ENCODE measurements around the gene PPP4R3A.
"Not testable (repeated sequence)": the region's sequence is repeated elsewhere in the genome, so short reads cannot be mapped to it uniquely, and the experiment has no call there.

The PPP4R3A gene

GRCh38 chr14:91417983-91418386, 92.1 kb downstream of the PPP4R3A start:
- no peaks in the 10 kb centered on the region for H3K9me3 Mint-ChIP-seq
- ATAC-seq (replicated peaks) (peak; percentile 50), DNase-seq (peak; percentile 54 to 71 (median 69))
- H3K36me3 Mint-ChIP-seq (ENCODE audit: insufficient read depth): peaks cover 55% of the 10 kb centered on the region
- no peaks in the 10 kb centered on the region for H3K27me3 Mint-ChIP-seq
- peak overlapping the region; percentile 71 to 93 for H3K27ac Mint-ChIP-seq
- H3K4me3 Mint-ChIP-seq: peak overlapping the region; percentile 78 to 79
- peaks cover 41% of the 10 kb centered on the region in 2 donors for H3K4me1 Mint-ChIP-seq (ENCODE audit: low read depth in 2 of 2)

DNA sequence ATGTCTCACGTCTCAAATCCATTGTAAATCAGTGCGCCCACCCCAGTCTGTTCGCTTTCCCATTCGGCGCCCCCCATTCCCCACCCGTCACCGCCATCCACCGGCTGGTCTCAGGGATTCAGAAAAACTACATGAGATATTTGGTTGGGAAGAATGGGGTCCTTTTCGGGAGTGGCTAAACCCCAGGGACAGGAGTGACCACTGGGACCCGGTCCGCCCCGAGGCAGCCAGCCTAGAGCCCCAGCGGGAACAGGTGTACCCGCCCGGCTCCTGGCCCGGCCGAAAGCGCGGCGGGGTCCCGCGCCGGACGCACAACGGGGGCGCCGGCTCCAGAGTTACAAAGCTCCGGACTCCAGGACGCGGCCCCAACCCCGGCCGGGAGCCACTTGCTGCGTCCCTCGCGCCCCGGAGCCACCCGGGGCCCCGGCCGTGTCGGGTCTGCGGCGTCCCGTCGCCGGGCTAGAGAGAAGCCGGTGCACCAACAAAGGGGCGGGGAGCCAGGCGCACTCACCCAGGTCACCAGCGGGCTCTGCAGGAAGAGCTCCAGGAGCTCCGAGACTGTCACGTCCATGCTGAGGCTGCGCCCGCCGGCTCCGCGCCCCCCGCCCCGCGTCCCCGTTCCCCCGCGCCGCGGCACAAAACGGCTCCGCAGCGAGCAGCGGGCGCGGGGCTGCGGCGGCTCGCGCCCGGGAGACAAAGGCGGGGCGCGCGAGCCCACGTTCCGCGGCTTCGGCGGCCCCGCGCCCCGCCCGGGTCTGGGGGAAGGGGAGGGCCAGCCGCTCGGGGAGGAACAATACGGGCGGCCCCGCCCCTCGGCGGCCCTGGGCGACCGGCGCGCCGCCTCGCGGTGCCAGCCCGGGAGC, 92.8 kb downstream of the PPP4R3A start, which contains the start of gene CCDC88C:
Gene CCDC88C (minus strand): TSS at position 701 of the 863 bp plus-strand sequence. CDS start 130 bp downstream, at position 571.
- Mint-ChIP-seq H3K4me1 (ENCODE audit: low read depth in 2 of 2) (peaks cover 46 to 47% of the 10 kb centered on the region in 2 donors), H3K9me3 (no peaks in the 10 kb centered on the region), H3K36me3 (ENCODE audit: insufficient read depth) (peaks cover 61% of the 10 kb centered on the region), H3K27me3 (no peaks in the 10 kb centered on the region), H3K4me3 (peak within 1 kb of the TSS; percentile 94 to 96), H3K27ac (peak within 1 kb of the TSS; percentile 98)
- ATAC-seq (replicated peaks) (peak; percentile 46), DNase-seq (peak; percentile 71 to 74 (median 71))

GRCh38 chr14:91416744-91417119, 93.4 kb downstream of the PPP4R3A start:
- Mint-ChIP-seq H3K9me3 (no peaks in the 10 kb centered on the region), H3K4me3 (peak overlapping the region; percentile 94 to 96), H3K27ac (peak overlapping the region; percentile 98), H3K4me1 (ENCODE audit: low read depth in 2 of 2) (peaks cover 48 to 49% of the 10 kb centered on the region in 2 donors), H3K36me3 (ENCODE audit: insufficient read depth) (peaks cover 60% of the 10 kb centered on the region), H3K27me3 (no peaks in the 10 kb centered on the region)
- no peak for ATAC-seq (replicated peaks)
- peak in 1 of 3 experiments; percentile 16 for DNase-seq

DNA sequence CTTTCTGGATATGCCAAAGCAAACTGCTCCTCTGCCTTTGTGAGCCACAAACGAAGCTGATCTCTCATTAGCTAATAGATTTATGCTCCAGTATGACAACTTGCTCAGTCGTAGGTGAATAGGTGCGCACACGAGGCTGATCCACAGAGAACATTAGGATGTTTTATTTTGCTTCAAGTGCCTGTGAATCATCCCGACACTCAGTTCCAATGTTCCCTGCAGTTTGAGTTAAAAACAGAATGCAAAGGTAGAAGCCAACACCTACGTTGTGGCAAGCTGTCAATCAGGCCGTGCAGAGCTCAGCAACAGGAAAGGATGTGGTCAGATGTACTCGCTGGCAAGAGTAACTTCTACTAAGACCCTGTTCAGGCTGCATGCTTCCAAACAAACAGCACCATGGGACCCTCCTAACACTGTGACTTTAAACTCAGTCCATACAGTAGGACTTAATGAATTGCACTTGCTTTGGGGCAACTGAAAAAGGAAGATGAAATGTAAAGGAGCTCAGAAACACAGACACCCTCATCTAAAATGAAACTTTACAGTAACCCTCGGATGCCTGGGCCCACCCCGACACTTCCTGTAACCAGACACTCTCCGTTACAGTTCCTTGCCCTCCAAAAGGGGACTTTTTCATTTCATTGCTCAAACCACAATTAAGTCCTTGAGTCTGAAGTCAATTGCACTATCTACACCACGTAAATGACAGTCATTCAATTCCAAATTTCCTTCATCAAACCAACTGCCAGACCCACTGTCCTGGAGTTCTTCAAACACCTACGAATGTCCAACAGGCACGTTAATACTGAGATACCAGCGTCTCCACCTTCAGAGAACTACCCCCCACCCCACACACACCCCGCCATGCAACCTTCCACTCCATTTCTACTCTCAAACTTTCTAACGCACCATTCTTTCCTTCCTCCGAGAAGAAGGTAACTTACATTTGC, 94.0 kb downstream of the PPP4R3A start:
- peaks cover 55 to 56% of the 10 kb centered on the region in 2 donors for H3K4me1 Mint-ChIP-seq (ENCODE audit: low read depth in 2 of 2)
- DNase-seq: peak; percentile 60 to 72 (median 66)
- peak overlapping the region; percentile 98 for H3K27ac Mint-ChIP-seq

DNA sequence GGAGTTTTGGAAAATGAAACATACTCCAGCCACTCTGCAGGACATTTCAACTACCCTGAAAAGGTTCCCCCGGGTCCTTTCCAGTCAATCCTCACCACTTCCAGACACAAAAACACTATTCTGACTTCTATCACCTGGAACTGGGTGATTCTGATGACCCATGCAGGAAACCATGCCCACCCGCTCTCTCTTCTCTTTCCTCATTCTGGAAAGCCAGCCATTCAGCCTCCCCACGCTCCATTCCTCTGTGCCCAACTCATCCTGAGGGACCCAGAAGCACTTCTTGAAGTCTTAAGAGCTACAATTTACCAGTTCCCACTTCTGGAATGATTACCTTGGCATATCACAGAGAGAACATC, 95.7 kb downstream of the PPP4R3A start:
- H3K4me1 Mint-ChIP-seq (ENCODE audit: low read depth in 2 of 2): peaks cover 69 to 71% of the 10 kb centered on the region in 2 donors
- H3K4me3 Mint-ChIP-seq: peak overlapping the region; percentile 94 to 96
- peak overlapping the region; percentile 98 for H3K27ac Mint-ChIP-seq
- ATAC-seq (replicated peaks) (no peak), DNase-seq (no peak)
- H3K27me3 Mint-ChIP-seq: no peaks in the 10 kb centered on the region
- H3K36me3 Mint-ChIP-seq (ENCODE audit: insufficient read depth): peaks cover 82% of the 10 kb centered on the region
- H3K9me3 Mint-ChIP-seq: no peaks in the 10 kb centered on the region

More for the DNA sequence above, 94.0 kb downstream of the PPP4R3A start:
- Mint-ChIP-seq H3K9me3 (no peaks in the 10 kb centered on the region), H3K4me3 (peak overlapping the region; percentile 94 to 96), H3K27me3 (no peaks in the 10 kb centered on the region), H3K36me3 (ENCODE audit: insufficient read depth) (peaks cover 66% of the 10 kb centered on the region)
- peak; percentile 57 for ATAC-seq (replicated peaks)

DNA sequence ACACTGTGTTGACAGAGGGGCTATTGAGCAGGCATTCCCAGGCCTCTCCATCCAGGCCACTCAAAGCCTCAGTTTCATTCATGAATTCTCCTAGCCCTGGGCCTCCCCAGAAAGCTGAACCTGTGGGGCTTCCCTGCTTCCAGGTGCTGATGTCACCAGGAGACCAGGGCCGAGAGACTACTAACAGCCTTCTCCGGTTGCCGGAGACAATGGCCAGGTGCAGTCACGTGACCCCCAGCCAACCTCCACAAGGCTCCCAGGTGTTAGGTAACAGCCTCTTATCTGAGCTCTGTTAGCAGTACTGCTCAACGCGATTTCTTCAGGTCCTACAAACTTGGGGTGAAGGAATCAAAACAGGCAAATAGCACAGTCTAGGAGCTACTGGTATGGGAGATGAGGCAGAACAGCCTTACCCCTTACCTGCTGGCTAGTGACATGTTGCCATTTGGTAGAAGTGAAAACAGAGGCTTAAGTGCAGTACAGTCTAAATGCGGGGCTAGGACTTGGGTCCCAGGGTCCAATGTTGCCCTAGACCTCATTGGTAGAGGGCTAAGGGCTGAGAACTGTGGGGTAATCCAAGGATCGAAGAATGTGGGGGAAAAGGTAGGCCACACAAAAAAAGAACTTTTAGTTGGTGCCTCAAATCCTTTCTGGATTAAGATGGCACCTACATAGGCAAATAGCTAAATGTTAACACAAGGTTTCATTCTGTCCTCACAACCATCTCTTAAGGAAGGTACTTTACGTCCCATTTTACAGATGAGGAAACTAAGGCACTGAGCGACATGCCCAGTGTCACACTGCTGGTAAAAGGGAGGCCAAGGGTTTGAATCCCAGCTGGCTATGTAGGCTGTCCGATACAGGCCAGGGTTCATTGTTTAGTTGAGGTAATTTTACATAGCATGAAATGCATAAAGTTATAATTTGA, 96.3 kb downstream of the PPP4R3A start:
- peak; percentile 44 to 56 (median 55) for DNase-seq

DNA sequence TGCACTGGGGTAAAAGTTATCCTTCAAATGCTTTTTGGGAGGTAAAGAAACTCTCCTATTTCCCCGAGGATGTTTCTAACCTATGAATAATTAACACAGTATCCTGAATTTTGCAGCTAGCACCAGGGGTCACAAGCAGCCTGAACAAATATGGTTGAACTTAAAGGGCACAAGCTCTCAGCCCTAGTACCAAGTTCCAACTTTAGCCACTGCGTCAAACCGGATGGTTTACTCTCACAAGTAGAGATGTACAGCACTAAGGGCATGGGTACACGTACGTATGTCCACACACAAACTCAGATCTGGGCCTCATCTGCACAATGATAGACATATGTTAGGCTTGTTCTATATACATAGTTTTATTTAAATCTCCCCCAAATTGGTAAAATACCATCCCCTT, 97.2 kb downstream of the PPP4R3A start:
- H3K36me3 Mint-ChIP-seq (ENCODE audit: insufficient read depth): peaks cover 86% of the 10 kb centered on the region
- ATAC-seq (replicated peaks) (no peak), DNase-seq (no peak)
- peak overlapping the region; percentile 94 to 96 for H3K4me3 Mint-ChIP-seq
- peak overlapping the region; percentile 98 for H3K27ac Mint-ChIP-seq
- H3K4me1 Mint-ChIP-seq (ENCODE audit: low read depth in 2 of 2): peaks cover 71 to 74% of the 10 kb centered on the region in 2 donors
- no peaks in the 10 kb centered on the region for H3K9me3 Mint-ChIP-seq
- H3K27me3 Mint-ChIP-seq: no peaks in the 10 kb centered on the region

More for the DNA sequence above, 96.3 kb downstream of the PPP4R3A start:
- H3K9me3 Mint-ChIP-seq: no peaks in the 10 kb centered on the region
- H3K4me1 Mint-ChIP-seq (ENCODE audit: low read depth in 2 of 2): peaks cover 64 to 67% of the 10 kb centered on the region in 2 donors
- H3K27me3 Mint-ChIP-seq: no peaks in the 10 kb centered on the region
- peak overlapping the region; percentile 98 for H3K27ac Mint-ChIP-seq
- peak overlapping the region; percentile 94 to 96 for H3K4me3 Mint-ChIP-seq
- ATAC-seq (replicated peaks): peak; percentile 6
- peaks cover 85% of the 10 kb centered on the region for H3K36me3 Mint-ChIP-seq (ENCODE audit: insufficient read depth)

DNA sequence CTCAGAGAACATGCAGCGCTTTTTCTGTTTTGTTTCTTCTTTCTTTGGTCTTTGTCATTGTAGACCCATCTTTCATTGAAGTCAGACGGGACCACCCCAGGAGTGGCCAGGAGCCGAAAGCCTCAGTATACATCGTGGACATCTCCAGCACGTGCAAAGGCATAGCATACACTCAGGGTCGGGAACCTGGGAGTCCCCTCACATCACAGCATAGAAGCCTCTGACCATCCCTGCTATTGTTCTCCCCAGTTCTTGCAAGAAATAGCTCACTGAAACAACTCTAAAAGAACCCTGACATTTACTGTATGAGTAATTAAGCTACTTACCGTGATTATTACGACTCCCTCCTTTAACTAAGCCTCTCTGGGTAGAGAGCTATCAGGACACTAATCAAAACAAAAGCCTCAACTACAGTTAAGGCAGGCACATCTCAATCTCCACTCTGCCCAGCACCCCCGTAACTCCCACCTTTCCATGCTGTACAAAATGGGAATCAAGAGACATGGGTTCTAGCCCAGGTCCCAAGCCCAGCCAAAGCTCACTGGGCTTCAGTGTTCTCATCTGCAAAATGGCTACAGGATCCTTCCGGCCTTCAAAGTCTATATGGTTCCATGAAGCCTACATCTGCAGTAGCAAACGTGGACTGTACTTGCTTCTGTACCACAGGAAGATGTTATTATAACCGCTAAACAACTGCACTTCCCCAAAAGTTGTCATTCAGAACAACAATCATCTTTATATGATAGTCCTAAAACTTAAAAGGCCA, 99.2 kb downstream of the PPP4R3A start:
- peak overlapping the region; percentile 91 to 93 for H3K27ac Mint-ChIP-seq
- H3K4me1 Mint-ChIP-seq (ENCODE audit: low read depth in 2 of 2): peaks cover 83 to 84% of the 10 kb centered on the region in 2 donors
- no peaks in the 10 kb centered on the region for H3K27me3 Mint-ChIP-seq
- no peak for DNase-seq
- ATAC-seq (replicated peaks): no peak
- H3K9me3 Mint-ChIP-seq: no peaks in the 10 kb centered on the region
- peak overlapping the region; percentile 79 to 96 for H3K4me3 Mint-ChIP-seq
- peaks cover 93% of the 10 kb centered on the region for H3K36me3 Mint-ChIP-seq (ENCODE audit: insufficient read depth)

GRCh38 chr14:91409928-91410718, 100.0 kb downstream of the PPP4R3A start:
- H3K36me3 Mint-ChIP-seq (ENCODE audit: insufficient read depth): peaks cover 93% of the 10 kb centered on the region
- H3K4me3 Mint-ChIP-seq: peak overlapping the region; percentile 79 to 96
- DNase-seq (peak in 1 of 3 experiments; percentile 40), ATAC-seq (replicated peaks) (peak; percentile 54)
- H3K4me1 Mint-ChIP-seq (ENCODE audit: low read depth in 2 of 2): peaks cover 84 to 87% of the 10 kb centered on the region in 2 donors
- peak overlapping the region; percentile 91 to 93 for H3K27ac Mint-ChIP-seq
- H3K27me3 Mint-ChIP-seq: no peaks in the 10 kb centered on the region
- H3K9me3 Mint-ChIP-seq: no peaks in the 10 kb centered on the region

DNA sequence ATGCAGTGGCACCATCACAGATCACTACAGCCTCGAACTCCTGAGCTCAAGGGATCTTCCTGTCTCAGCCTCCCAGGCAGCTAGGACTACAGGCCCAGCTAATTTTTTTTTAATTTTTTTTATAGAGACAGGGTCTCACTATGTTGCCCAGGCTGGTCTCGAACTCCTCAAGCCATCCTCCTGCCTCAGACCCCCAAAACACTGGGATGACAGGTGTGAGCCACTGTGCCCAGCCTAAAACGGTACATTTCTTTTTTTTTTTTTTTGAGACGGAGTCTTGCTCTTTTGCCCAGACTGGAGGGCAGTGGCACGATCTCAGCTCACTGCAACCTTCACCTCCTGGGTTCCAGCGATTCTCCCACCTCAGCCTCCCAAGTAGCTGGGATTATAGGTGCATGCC, 100.9 kb downstream of the PPP4R3A start:
- not testable (repeated sequence) for ATAC-seq (replicated peaks); H3K9me3 Mint-ChIP-seq; DNase-seq; H3K27me3 Mint-ChIP-seq
- Mint-ChIP-seq H3K4me3 (peak overlapping the region; percentile 79 to 96), H3K4me1 (ENCODE audit: low read depth in 2 of 2) (peaks cover 85 to 86% of the 10 kb centered on the region in 2 donors), H3K36me3 (ENCODE audit: insufficient read depth) (peaks cover 94% of the 10 kb centered on the region), H3K27ac (peak overlapping the region; percentile 91 to 93)
